Adrenal gland (tissue), 12 donors: ENCODE data around the gene SCYL3. TPM values are rescaled to one million over a fixed set of nuclear protein-coding genes. Genes with fewer than 3 reads are reported as not detected.

Source experiments
- DNase-seq, 7 donors: peaks; one replicate each; pipeline ENCODE4 v3.0.0-alpha.2; 2019 to 2020
- H3K27ac ChIP-seq, 5 donors: fragments of 200-600 bp; sonication (generic) in 4 of 5; 1 replicate in 3 of 5; 2 replicates in 2 of 5; pipeline versions ENCODE4 v1.5.1 to v1.8.0; 2016 to 2020; ENCODE audit warnings: mild to moderate bottlenecking in 1 of 5
- H3K27me3 ChIP-seq: fragments of 200-600 bp; 2 replicates; pipeline ENCODE4 v1.8.0; 2021
- H3K36me3 ChIP-seq, 2 donors: fragments of 200-600 bp; replicated peaks in 1 of 2; 1 replicate in 1 of 2; 2 replicates in 1 of 2; pipeline versions ENCODE4 v1.5.1 to v1.8.0; 2018 to 2022
- H3K4me1 ChIP-seq, 2 donors: fragments of 200-600 bp; replicated peaks in 1 of 2; 1 replicate in 1 of 2; 2 replicates in 1 of 2; pipeline versions ENCODE4 v1.5.1 to v1.8.0; 2018 to 2021
- H3K4me3 ChIP-seq, 4 donors: fragments of 200-600 bp; sonication (generic) in 3 of 4; one replicate each; pipeline ENCODE4 v1.5.1; 2016 to 2018
- H3K9me3 ChIP-seq, 3 donors: fragments of 200-600 bp; sonication (generic) in 1 of 3; replicated peaks in 1 of 3; 1 replicate in 2 of 3; 2 replicates in 1 of 3; pipeline versions ENCODE4 v1.5.1 to v1.8.0; 2016 to 2021
- POLR2A ChIP-seq, 2 donors: fragments of 450-650 bp; IDR thresholded peaks; one replicate each; pipeline ENCODE4 v1.6.1; 2017; ENCODE audit warnings: antibody characterized with exemption in 2 of 2, mild to moderate bottlenecking in 2 of 2, moderate library complexity in 1 of 2
- WGBS, 4 donors: extraction: QIAGEN DNeasy Blood & Tissue Kit in 2 of 4; methylation state at CpG; one replicate each; pipeline versions ENCODE4 v1.1.5 to v1.1.7; 2013 to 2017; 5-methylcytosine and 5-hydroxymethylcytosine counted together
- intact Hi-C, 2 donors: fragments of 100-400 bp; cut with DNase I; formaldehyde crosslinking; loops; one replicate each; pipeline versions ENCODE4 v1.14.1 to v1.15.0; 2022 to 2023
- polyA plus RNA-seq, 3 donors: library from polyadenylated mRNA; stranded (reverse); fragments of 200-250 nt in 2 of 3; fragments of 350-450 nt in 1 of 3; fragmentation: Illumina TruSeq in 1 of 3; extraction: RNeasy Lipid Tissue Mini Kit (QIAGEN cat#74804) in 1 of 3; gene quantifications; one replicate each; pipeline ENCODE4 v1.2.3, GENCODE V29; 2013 to 2014
- total RNA-seq, 9 donors: library from RNA; depleted of rRNA in 4 of 9; stranded (reverse); fragments of >200 nt in 4 of 9; fragments of 120-200 nt in 1 of 9; fragmentation: NEBNext Ultra II Directional in 1 of 9; extraction: Animal tissue kit (Norgen Biotek cat#: 25700) in 1 of 9; gene quantifications; one replicate each; pipeline versions ENCODE4 v1.1.0 to v1.2.4, GENCODE V29; 2013 to 2023
- TF ChIP-seq, protein P1 (sequence below), 6 experiments: fragments of 450-650 bp in 4 of 6; fragments of 200-600 bp in 2 of 6; sonication (generic) in 1 of 6; IDR thresholded peaks; 1 replicate in 5 of 6; 2 replicates in 1 of 6; pipeline versions ENCODE4 v1.5.1 to v1.8.0; 2016 to 2021; ENCODE audit warnings: antibody characterized with exemption in 6 of 6, mild to moderate bottlenecking in 2 of 6, moderate library complexity in 1 of 6
- donor health status: healthy with polysubstance abuse.
- donor health status: Bipolar disorder and iron deficiency.
- donor health status: DM: yes; HTN: yes; CAD: no.
- donor health status: DM: no; HTN: no; CAD: no.
- donor health status: DM: no; HTN: no; CAD: no.
- donor health status: DM: yes; HTN: yes; CAD: no.

Gene SCYL3
- total and polyA plus RNA-seq, 12 donors: 3.4 to 15.0 (median 10.1) TPM

DNA sequence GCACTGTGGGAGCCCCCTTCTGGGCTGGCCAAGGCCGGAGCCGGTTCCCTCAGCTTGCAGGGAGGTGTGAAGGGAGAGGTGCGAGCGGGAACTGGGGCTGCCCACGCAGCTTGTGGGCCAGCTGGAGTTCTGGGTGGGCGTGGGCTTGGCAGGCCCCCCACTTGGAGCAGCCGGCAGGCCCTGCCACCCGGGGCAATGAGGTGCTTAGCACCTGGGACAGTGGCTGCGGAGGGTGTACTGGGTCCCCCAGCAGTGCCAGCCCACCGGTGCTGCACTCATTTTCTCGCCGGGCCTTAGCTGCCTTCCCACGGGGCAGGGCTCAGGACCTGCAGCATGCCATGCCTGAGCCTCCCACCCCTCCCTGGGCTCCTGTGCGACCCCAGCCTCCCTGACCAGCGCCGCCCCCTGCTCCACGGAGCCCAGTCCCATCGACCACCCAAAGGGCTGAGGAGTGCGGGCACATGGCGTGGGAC is 11.6 kb downstream of the SCYL3 start:
- DNase-seq: no peak
- Histone ChIP-seq H3K27me3 (no peaks in the 10 kb centered on the region), H3K27ac (no peak overlapping the region), H3K4me1 (no peaks in the 10 kb centered on the region), H3K4me3 (no peak overlapping the region), H3K36me3 (peaks cover 0 to 17% of the 10 kb centered on the region in 2 donors), H3K9me3 (no peaks in the 10 kb centered on the region)
- TF ChIP-seq, protein P1, sequence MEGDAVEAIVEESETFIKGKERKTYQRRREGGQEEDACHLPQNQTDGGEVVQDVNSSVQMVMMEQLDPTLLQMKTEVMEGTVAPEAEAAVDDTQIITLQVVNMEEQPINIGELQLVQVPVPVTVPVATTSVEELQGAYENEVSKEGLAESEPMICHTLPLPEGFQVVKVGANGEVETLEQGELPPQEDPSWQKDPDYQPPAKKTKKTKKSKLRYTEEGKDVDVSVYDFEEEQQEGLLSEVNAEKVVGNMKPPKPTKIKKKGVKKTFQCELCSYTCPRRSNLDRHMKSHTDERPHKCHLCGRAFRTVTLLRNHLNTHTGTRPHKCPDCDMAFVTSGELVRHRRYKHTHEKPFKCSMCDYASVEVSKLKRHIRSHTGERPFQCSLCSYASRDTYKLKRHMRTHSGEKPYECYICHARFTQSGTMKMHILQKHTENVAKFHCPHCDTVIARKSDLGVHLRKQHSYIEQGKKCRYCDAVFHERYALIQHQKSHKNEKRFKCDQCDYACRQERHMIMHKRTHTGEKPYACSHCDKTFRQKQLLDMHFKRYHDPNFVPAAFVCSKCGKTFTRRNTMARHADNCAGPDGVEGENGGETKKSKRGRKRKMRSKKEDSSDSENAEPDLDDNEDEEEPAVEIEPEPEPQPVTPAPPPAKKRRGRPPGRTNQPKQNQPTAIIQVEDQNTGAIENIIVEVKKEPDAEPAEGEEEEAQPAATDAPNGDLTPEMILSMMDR (IDR thresholded peaks at IDR 0.05): no peak
- WGBS, 4 donors: 89 to 97% (median 96%) methylated on average over 8 to 20 of the region's 20 CpGs; no CpG with 5 or more reads in 1 of the 4 donors
- intact Hi-C loops: no loop called here

DNA sequence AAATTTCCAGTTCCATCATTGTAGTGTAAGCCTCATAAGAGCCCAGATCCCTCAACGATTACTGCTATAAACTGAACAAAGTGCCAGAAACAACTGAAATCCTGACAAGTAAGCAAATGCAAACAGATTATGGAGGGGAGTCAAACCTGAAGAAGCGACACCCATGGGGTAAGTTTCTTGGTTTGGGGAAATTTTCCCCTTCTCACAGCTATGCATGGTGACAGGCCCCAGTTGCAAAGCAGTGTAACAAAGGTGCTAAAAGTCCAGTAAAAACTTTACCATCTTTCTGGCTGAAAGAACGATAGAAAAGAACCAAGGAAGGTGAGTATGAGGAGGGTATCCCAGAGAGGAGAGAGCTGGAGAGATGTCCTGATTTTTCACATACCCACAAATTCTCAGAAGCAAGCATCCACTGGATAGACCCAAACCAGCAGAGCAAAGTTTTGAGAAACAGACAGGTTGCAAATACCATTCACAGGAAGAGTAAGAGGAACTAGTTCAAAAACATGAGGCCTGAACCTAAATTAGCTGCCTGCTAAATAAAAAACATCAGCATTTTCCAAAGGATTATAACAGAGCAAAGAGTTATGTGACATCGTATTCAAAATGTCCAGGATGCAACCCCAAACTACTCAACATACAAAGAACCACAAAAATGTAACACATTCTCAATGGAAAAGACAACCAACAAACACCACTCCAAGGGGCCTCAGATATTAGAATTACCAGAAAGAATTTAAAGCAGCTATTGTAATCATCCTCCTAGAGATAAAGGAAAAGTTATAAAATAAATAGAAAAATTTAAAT is 14.5 kb downstream of the SCYL3 start:
- WGBS, 4 donors: 77 to 88% (median 85%) methylated on average over 4 of the region's 4 CpGs
- no peak overlapping the region for H3K4me3 ChIP-seq
- H3K4me1 ChIP-seq: no peaks in the 10 kb centered on the region
- TF ChIP-seq, protein P1 (IDR thresholded peaks at IDR 0.05): no peak
- TF ChIP-seq POLR2A (IDR thresholded peaks at IDR 0.05): no peak
- peaks cover 0 to 25% of the 10 kb centered on the region in 2 donors for H3K36me3 ChIP-seq
- intact Hi-C loops: no loop called here
- no peaks in the 10 kb centered on the region for H3K27me3 ChIP-seq
- H3K9me3 ChIP-seq: no peaks in the 10 kb centered on the region
- no peak overlapping the region for H3K27ac ChIP-seq
- no peak for DNase-seq

DNA sequence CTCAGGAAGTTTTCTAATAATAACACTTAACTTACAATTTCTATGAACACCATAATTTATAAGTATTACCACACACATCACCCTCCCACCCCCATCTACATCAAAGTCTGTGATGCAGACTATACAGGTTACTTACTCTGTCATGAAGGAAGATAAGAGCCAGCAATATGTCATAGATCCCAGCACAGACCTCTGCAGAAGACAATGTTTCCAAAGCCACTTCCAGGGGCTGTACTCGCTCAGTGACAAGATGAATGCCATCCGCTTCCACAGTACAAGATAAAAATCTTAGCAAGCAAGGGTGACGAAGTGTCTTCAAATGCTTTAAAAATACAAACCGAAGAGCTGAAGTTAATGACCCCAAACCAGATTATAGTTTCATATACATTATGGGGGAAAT is 15.2 kb downstream of the SCYL3 start:
- 72 to 83% (median 79%) methylated on average over 4 of the region's 4 CpGs for WGBS, 4 donors
- no peak overlapping the region for H3K4me3 ChIP-seq
- H3K9me3 ChIP-seq: no peaks in the 10 kb centered on the region
- peaks cover 0 to 33% of the 10 kb centered on the region in 2 donors for H3K36me3 ChIP-seq
- intact Hi-C loops: no loop called here
- H3K4me1 ChIP-seq: no peaks in the 10 kb centered on the region
- no peaks in the 10 kb centered on the region for H3K27me3 ChIP-seq
- no peak overlapping the region for H3K27ac ChIP-seq
- DNase-seq: no peak
- no peak for TF ChIP-seq POLR2A (IDR thresholded peaks at IDR 0.05)
- TF ChIP-seq, protein P1 (IDR thresholded peaks at IDR 0.05): no peak

DNA sequence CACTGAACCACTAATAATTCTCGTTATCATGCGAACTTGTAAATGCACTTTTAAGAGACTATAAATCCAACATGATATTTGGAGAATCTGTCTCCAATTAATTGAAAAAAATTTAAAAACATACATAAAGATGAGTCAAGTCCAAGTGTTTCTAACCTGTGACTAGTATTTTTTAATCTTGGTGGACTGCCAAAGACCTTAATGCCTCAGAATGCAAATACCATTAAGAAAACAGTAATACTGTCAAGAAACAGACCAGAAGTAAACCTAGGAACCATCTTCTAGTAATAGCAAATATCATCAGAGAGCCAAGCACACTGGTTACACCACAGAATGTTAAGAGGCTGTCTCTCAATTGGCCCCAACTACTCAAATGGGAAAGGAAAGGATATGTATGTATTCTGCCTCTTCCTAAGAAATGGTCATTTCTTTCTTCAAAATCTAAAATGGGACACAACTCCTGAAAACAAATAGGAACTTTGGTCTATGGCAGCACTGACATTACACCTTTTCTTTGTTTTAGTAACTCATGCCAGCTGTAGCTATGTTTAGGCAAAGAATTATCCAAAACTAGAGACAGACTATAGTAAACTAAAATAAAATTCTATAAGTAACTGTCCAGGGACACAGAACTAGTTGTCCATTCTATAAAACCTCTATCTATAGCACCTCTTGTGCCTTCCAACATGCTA is 15.8 kb downstream of the SCYL3 start:
- no peak for DNase-seq
- Histone ChIP-seq H3K9me3 (no peaks in the 10 kb centered on the region), H3K27me3 (no peaks in the 10 kb centered on the region), H3K36me3 (peaks cover 0 to 38% of the 10 kb centered on the region in 2 donors), H3K4me1 (no peaks in the 10 kb centered on the region), H3K27ac (no peak overlapping the region), H3K4me3 (no peak overlapping the region)
- 86 to 93% (median 93%) methylated on average over 2 of the region's 2 CpGs for WGBS, 4 donors
- intact Hi-C loops: no loop called here
- TF ChIP-seq, protein P1 (IDR thresholded peaks at IDR 0.05): no peak
- no peak for TF ChIP-seq POLR2A (IDR thresholded peaks at IDR 0.05)
